Stomach smooth muscle (tissue), 2 donors: ENCODE data around the gene NCAM1.
"Not testable (repeated sequence)": the region's sequence is repeated elsewhere in the genome, so short reads cannot be mapped to it uniquely, and the experiment has no call there.

ENCODE experiments used
- H3K27ac ChIP-seq: one replicate; pipeline ENCODE4 v1.7.0; 2013; ENCODE audit warnings: mild to moderate bottlenecking, low read length, inconsistent platforms
- H3K27me3 ChIP-seq, 2 donors: one replicate each; pipeline ENCODE4 v1.7.0; 2013; ENCODE audit warnings: low read length in 2 of 2; ENCODE audit not compliant: insufficient read depth in 2 of 2, control insufficient read depth in 1 of 2
- H3K36me3 ChIP-seq, 2 donors: one replicate each; pipeline ENCODE4 v1.7.0; 2013; ENCODE audit warnings: low read length in 2 of 2; ENCODE audit not compliant: control insufficient read depth in 2 of 2, insufficient read depth in 2 of 2
- H3K4me1 ChIP-seq: one replicate; pipeline ENCODE4 v1.7.0; 2013; ENCODE audit warnings: low read length; ENCODE audit not compliant: control insufficient read depth, insufficient read depth
- H3K4me3 ChIP-seq, 2 donors: one replicate each; pipeline ENCODE4 v1.7.0; 2013; ENCODE audit warnings: low read length in 2 of 2
- H3K9ac ChIP-seq, 2 donors: one replicate each; pipeline ENCODE4 v1.7.0; 2013; ENCODE audit warnings: low read length in 2 of 2, mild to moderate bottlenecking in 1 of 2
- H3K9me3 ChIP-seq, 2 donors: one replicate each; pipeline ENCODE4 v1.7.0; 2013; ENCODE audit warnings: low read length in 2 of 2; ENCODE audit not compliant: control insufficient read depth in 2 of 2
- donor health status: healthy.
- donor health status: Pancreatic carcinoma.

NCAM1 gene

DNA sequence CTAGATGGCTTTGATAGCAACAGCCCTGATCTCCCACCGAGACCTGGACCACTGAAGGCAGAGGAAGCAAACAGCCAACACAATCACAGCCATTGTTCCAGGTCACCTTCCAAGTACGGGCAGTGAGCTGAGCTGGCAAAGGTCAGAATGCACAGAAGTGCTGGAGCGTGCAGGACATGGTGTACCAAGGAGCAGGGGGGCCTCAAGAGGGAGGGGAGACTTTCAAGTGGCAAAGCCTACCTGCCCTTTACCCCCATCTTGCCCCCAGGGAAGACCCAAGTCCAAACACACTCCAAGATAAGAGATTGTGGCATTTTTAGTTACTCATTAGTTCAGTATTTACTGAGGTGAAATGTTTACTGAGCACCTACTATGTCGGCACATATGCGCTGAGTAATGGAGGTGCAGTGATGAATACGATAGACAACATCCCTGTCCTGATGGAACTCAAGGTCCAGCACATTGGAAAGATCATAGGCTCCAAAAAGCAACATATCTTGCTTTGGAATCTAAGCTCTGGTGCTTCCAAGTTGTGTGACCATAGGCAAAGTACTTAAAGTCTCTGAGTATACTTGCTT is 327.2 kb downstream of the NCAM1 start:
- Histone ChIP-seq H3K4me3 (no peak overlapping the region), H3K36me3 (no peaks in the 10 kb centered on the region), H3K27ac (no peak overlapping the region), H3K9ac (no peak overlapping the region), H3K27me3 (peaks cover 2 to 4% of the 10 kb centered on the region in 2 donors), H3K4me1 (peaks cover 15% of the 10 kb centered on the region), H3K9me3 (no peaks in the 10 kb centered on the region)

GRCh38 chr11:113289431-113290187 is 328.4 kb downstream of the NCAM1 start:
- Histone ChIP-seq H3K36me3 (no peaks in the 10 kb centered on the region), H3K27ac (no peak overlapping the region), H3K27me3 (peaks cover 0 to 8% of the 10 kb centered on the region in 2 donors), H3K9me3 (no peaks in the 10 kb centered on the region), H3K4me3 (no peak overlapping the region), H3K9ac (no peak overlapping the region), H3K4me1 (peaks cover 15% of the 10 kb centered on the region)

GRCh38 chr11:113293936-113294335 is 332.7 kb downstream of the NCAM1 start:
- Histone ChIP-seq H3K4me3 (no peak overlapping the region), H3K4me1 (no peaks in the 10 kb centered on the region), H3K9ac (no peak overlapping the region), H3K9me3 (no peaks in the 10 kb centered on the region), H3K27ac (no peak overlapping the region), H3K36me3 (no peaks in the 10 kb centered on the region), H3K27me3 (peaks cover 3 to 8% of the 10 kb centered on the region in 2 donors)

DNA sequence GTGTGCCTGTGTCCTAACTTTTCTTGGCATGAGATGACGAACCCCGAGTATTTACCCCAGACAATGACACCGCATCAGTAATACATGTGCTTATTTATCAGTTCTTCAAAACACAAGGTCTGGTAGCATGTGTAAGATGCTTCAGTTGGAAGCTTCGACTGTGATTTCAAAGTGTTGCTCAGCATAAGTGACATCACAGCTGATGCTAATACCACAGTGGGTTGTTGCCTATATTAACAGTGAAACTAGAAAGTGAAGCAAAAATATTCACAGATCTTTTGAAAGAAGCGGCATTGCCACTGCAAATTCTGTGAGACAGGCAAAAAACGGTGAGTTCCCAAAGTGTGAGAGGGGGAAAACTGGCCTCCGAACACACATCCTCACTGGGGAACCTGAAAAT is 334.8 kb downstream of the NCAM1 start:
- no peak overlapping the region for H3K9ac ChIP-seq
- H3K4me3 ChIP-seq, result no peak overlapping the region
- peaks cover 5 to 8% of the 10 kb centered on the region in 2 donors for H3K27me3 ChIP-seq
- no peaks in the 10 kb centered on the region for H3K9me3 ChIP-seq
- no peak overlapping the region for H3K27ac ChIP-seq
- no peaks in the 10 kb centered on the region for H3K36me3 ChIP-seq
- no peaks in the 10 kb centered on the region for H3K4me1 ChIP-seq

DNA sequence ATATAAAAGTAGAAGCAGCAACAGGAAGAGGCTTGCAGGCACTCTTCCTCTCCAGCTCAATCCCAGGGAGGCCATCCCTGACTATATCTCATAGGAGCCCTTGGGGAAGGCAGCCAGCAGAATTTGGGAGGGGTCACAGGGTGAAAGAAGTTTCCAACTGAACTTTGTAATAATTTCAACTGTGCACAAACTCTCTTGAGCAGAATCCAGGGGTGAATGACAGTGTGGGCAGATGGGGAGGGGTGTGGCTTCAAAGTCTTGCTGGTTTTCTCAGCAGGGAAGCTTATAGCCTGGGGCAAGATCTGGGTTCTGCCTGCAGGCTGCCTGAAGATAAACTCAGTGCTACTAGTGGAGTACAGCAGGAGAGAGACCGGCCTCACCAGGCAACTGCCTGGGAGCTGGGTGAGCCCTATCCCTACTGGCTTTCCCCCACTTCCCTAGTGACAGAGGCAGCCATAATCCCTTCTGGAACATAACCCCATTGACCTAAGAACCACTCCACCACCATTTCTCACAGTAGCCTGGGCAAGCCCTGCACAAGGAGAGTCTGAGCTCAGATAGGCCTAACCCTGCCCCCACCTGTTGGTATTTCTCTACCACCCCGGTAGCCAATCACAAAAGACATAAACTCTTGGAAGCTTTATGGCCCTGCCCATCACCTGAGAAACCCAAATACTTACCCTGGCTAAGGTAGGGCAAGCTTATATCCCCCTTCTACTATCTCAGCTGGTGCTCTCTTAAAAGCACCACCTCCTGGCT is 335.4 kb downstream of the NCAM1 start:
- H3K9me3 ChIP-seq, result no peaks in the 10 kb centered on the region
- H3K4me1 ChIP-seq, result no peaks in the 10 kb centered on the region
- no peak overlapping the region for H3K9ac ChIP-seq
- H3K4me3 ChIP-seq, result no peak overlapping the region
- H3K36me3 ChIP-seq, result no peaks in the 10 kb centered on the region
- H3K27ac ChIP-seq, result no peak overlapping the region
- peaks cover 8% of the 10 kb centered on the region in 2 donors for H3K27me3 ChIP-seq

- not testable (repeated sequence) for H3K27me3 ChIP-seq, H3K4me1 ChIP-seq, H3K4me3 ChIP-seq, H3K36me3 ChIP-seq, H3K9me3 ChIP-seq, H3K9ac ChIP-seq, H3K27ac ChIP-seq
Observed at GRCh38 chr11:113298496-113298895, 337.3 kb downstream of the NCAM1 start.

- Histone ChIP-seq H3K4me1 (no peaks in the 10 kb centered on the region), H3K9ac (no peak overlapping the region), H3K36me3 (no peaks in the 10 kb centered on the region), H3K27me3 (peaks cover 0 to 3% of the 10 kb centered on the region in 2 donors), H3K27ac (no peak overlapping the region), H3K4me3 (no peak overlapping the region), H3K9me3 (no peaks in the 10 kb centered on the region)
Observed at GRCh38 chr11:113304916-113305315, 343.7 kb downstream of the NCAM1 start.

- Histone ChIP-seq H3K4me3 (peak overlapping the region in 1 of 2 donors; percentile 8), H3K9me3 (no peaks in the 10 kb centered on the region), H3K36me3 (no peaks in the 10 kb centered on the region), H3K9ac (no peak overlapping the region), H3K4me1 (no peaks in the 10 kb centered on the region), H3K27ac (no peak overlapping the region), H3K27me3 (peaks cover 0 to 3% of the 10 kb centered on the region in 2 donors)
Observed at GRCh38 chr11:113305440-113306336, 344.5 kb downstream of the NCAM1 start.

DNA sequence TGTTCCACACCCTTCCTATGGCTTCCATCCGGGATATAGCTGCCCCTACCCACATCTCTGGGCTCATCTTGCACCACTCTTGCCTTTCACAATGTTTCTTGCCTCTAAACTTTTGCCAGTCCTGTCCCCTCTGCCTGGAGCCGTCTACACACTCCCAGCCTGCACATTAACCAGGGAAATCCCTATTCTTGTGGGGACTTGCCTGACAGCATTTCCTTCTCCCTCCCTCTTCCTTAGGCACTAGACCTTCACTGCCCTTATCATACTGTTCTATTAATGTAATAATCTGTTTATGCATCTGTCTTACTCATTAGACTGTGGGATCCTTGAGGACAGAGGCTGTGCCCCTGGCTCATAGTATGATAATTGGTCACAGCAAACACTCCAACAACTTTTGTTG is 347.4 kb downstream of the NCAM1 start:
- no peaks in the 10 kb centered on the region for H3K4me1 ChIP-seq
- no peak overlapping the region for H3K4me3 ChIP-seq
- H3K27ac ChIP-seq, result no peak overlapping the region
- H3K27me3 ChIP-seq, result no peaks in the 10 kb centered on the region
- H3K36me3 ChIP-seq, result no peaks in the 10 kb centered on the region
- H3K9me3 ChIP-seq, result no peaks in the 10 kb centered on the region
- no peak overlapping the region for H3K9ac ChIP-seq

- no peak overlapping the region for H3K9ac ChIP-seq
- peaks cover 14% of the 10 kb centered on the region for H3K4me1 ChIP-seq
- no peaks in the 10 kb centered on the region for H3K27me3 ChIP-seq
- no peak overlapping the region for H3K27ac ChIP-seq
- peaks cover 0 to under 1% of the 10 kb centered on the region in 2 donors for H3K36me3 ChIP-seq
- H3K9me3 ChIP-seq, result no peaks in the 10 kb centered on the region
- H3K4me3 ChIP-seq, result no peak overlapping the region
Observed at GRCh38 chr11:113311536-113311935, 350.3 kb downstream of the NCAM1 start.
